GM12892 (cell line): ENCODE data around the gene SLC18A2.

Source experiments
- POLR2A ChIP-seq: IDR thresholded peaks from 2 replicates; pipeline ENCODE4 v1.6.1; 2011; ENCODE audit warnings: low read depth, low read length, control low read depth
- POLR2AphosphoS5 ChIP-seq: IDR thresholded peaks from 2 replicates; pipeline ENCODE4 v1.6.1; 2011; ENCODE audit warnings: low read depth, low read length, control low read depth

DNA sequence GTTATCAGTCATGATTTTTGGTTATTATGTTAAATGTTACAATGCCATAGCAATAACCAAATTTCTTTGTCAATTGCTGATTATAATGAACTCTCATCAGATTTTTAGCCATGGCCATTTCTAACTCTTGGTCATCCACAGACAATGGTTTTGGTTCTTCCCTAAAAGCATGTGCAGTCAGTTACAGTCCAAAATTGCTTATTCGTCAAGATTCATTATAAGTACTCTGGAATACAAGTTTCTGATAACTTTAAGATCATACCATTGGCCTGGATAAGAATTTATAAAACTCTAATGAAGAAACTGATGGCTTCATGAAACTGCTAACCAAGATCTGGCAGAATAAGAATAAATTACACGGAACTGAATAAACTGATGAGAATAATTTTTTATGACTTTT lies 83.5 kb downstream of the SLC18A2 start:
- TF ChIP-seq POLR2AphosphoS5: no peak
- no peak for TF ChIP-seq POLR2A
